ENCODE measurements around the gene DGKA. TPM values are rescaled to one million over a fixed set of nuclear protein-coding genes. Genes with fewer than 3 reads are reported as not detected.

The DGKA gene
- polyA plus RNA-seq, 1 experiment = 56.2 TPM

DNA sequence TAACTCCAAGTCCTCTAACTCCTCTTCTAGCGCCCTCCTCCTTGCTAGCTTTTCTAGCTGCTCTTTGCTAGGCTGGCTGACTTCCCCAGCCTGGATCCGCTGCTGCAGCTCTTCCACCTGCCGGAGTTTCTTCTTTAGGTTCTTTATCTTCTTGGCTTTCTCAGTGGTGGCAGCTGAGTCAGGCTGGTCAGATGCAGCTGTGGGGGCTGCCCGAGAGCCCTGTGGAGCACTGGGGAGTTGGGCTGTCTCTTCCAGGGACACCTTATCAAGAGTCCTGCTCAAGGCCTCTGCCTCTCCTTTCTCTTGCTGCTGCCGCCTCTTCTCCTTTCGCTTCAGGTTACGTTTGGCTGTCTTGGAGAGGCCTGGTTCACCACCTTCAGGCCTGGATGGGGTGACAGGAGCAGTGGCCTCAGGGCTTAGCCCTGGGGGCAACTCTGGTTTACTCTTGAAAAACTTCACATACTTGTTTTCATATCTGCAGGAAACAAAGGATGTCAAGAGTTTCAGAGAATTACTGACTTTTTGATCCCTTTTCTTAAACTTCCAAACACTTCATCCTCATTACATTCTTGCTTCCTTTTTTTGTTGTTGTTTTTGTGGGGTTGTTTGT lies 29.0 kb upstream of the DGKA start:
- POLR2A ChIA-PET = no interaction called here
- no peak for DNase-seq (ENCODE audit: low read depth)
- H3K36me3 ChIP-seq (ENCODE audit: control insufficient read depth, insufficient read depth, low read length) = peaks cover 8% of the 10 kb centered on the region
- TF ChIP-seq, protein P1, sequence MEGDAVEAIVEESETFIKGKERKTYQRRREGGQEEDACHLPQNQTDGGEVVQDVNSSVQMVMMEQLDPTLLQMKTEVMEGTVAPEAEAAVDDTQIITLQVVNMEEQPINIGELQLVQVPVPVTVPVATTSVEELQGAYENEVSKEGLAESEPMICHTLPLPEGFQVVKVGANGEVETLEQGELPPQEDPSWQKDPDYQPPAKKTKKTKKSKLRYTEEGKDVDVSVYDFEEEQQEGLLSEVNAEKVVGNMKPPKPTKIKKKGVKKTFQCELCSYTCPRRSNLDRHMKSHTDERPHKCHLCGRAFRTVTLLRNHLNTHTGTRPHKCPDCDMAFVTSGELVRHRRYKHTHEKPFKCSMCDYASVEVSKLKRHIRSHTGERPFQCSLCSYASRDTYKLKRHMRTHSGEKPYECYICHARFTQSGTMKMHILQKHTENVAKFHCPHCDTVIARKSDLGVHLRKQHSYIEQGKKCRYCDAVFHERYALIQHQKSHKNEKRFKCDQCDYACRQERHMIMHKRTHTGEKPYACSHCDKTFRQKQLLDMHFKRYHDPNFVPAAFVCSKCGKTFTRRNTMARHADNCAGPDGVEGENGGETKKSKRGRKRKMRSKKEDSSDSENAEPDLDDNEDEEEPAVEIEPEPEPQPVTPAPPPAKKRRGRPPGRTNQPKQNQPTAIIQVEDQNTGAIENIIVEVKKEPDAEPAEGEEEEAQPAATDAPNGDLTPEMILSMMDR (IDR thresholded peaks at IDR 0.05; ENCODE audit: insufficient read depth, low read depth, low read length) = no peak
- CTCF ChIA-PET = interaction anchor here (1.4 kb wide), 1 partner anchor 24 kb away, joined by 4 read pairs; no protein-coding TSS in a partner anchor
- H3K27me3 ChIP-seq (ENCODE audit: control insufficient read depth, insufficient read depth, low read length) = no peaks in the 10 kb centered on the region
- no peak overlapping the region for H3K4me3 ChIP-seq (ENCODE audit: low read depth, low read length)

DNA sequence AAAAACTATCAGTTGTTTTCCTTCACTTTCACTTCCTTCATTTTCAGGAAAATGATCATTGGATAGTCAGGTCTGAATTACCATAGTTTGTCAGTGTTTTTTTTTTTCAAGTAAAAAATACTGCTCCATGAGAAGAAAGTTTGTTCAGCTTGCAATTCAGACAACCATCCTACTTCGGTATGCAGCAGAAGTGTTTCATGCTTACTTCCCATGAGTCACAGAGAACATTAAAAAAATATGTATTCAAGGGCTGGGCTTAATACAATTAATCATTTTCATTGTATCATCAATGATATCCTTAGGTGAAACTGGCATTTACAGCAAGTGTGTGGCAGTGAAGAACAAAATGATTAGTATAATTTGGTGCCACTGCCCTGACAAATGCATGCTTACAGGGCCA lies 24.9 kb upstream of the DGKA start:
- ChIA-PET POLR2A (no interaction called here), CTCF (no interaction called here)
- H3K27me3 ChIP-seq (ENCODE audit: control insufficient read depth, insufficient read depth, low read length) = no peaks in the 10 kb centered on the region
- TF ChIP-seq, protein P1 (IDR thresholded peaks at IDR 0.05; ENCODE audit: insufficient read depth, low read depth, low read length) = no peak
- peaks cover 7% of the 10 kb centered on the region for H3K36me3 ChIP-seq (ENCODE audit: control insufficient read depth, insufficient read depth, low read length)
- H3K4me3 ChIP-seq (ENCODE audit: low read depth, low read length) = no peak overlapping the region
- DNase-seq (ENCODE audit: low read depth) = no peak

DNA sequence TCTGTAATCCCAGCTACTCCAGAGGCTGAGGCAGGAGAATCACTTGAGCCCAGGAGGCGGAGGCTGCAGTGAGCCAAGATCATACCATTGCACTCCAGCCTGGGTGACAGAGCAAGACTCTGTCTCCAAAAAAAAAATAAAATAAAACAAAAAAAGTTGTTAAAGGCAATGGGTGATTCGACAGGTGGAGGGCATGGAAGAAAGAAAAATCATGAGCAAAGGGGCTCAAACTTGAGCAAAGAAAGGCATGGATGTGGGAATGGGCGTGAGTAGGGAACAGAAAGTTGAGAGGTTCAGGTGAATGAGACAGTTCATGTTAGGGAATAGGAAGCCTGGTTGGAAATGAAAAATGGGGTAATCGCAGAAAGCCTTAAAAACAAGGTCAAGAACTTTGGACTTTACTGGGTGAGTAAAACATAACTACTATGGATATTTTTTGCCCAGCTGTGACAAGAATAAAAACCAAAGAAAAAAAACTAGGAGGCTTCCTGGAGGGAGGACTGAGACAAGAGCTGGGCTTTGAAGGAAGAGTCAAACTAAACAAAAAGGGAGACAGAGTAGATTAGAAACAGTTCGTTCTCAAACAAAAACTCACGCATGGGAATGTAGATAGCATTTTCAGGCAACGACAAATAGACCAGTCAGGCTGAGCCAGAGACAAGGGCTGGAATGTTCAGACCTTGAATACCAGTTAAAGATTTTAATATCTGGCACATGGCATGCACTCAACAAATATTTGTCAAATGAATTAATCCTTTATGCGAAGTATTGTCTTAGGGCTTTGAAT lies 22.0 kb upstream of the DGKA start:
- TF ChIP-seq, protein P1 (IDR thresholded peaks at IDR 0.05; ENCODE audit: insufficient read depth, low read depth, low read length) = no peak
- H3K4me3 ChIP-seq (ENCODE audit: low read depth, low read length) = no peak overlapping the region
- ChIA-PET CTCF (interaction anchor here (2.2 kb wide), 1 partner anchor 17 kb away, joined by 6 read pairs; no protein-coding TSS in a partner anchor), POLR2A (no interaction called here)
- peaks cover 2% of the 10 kb centered on the region for H3K36me3 ChIP-seq (ENCODE audit: control insufficient read depth, insufficient read depth, low read length)
- no peak for DNase-seq (ENCODE audit: low read depth)
- no peaks in the 10 kb centered on the region for H3K27me3 ChIP-seq (ENCODE audit: control insufficient read depth, insufficient read depth, low read length)

DNA sequence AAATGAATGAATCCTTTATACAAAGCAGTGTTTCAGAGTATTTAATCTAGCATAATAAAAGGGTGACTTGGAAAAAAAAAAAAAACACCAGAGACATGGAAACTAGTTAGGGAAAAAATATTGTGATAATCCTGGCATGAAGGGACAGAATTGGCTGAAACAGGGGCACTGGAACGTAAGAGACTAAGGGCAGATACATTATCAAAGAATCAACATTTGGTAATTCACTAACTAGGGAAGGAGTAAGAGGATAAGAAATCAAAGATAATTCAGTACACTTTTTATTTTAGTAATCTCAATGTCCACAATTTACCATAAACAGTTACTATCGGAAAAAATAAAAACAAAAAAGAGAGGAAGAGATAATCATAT lies 21.5 kb upstream of the DGKA start:
- CTCF ChIA-PET = interaction anchor here (2.2 kb wide), 1 partner anchor 17 kb away, joined by 6 read pairs; no protein-coding TSS in a partner anchor
- TF ChIP-seq, protein P1 (IDR thresholded peaks at IDR 0.05; ENCODE audit: insufficient read depth, low read depth, low read length) = no peak
- POLR2A ChIA-PET = no interaction called here

DNA sequence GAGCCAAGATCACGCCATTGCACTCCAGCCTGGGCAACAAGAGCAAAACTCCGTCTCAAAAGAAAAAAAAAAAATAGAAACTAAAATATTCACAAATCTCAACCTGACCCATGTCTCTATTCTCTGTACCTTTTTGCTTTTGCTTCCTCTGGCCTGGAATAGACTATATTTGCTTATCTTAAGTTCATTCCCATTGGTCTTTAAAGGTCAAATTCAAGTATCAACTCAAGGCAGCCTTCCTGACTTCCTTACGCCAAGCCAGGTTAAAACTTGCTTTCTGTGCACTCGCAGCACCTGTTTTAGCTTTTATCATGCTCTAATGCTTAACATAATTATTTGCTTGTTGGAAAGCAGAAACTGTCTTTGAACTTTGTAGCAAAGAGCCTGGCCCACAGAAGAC lies 18.1 kb upstream of the DGKA start:
- H3K27me3 ChIP-seq (ENCODE audit: control insufficient read depth, insufficient read depth, low read length) = no peaks in the 10 kb centered on the region
- no peak overlapping the region for H3K4me3 ChIP-seq (ENCODE audit: low read depth, low read length)
- no peak for DNase-seq (ENCODE audit: low read depth)
- ChIA-PET CTCF (interaction anchor here (1.4 to 2.6 kb wide), 2 partner anchors 12 to 14 kb away, joined by 4 to 11 read pairs; partner anchors contain the start of gene PYM1), POLR2A (no interaction called here)
- peaks cover 2% of the 10 kb centered on the region for H3K36me3 ChIP-seq (ENCODE audit: control insufficient read depth, insufficient read depth, low read length)
- TF ChIP-seq, protein P1 (IDR thresholded peaks at IDR 0.05; ENCODE audit: insufficient read depth, low read depth, low read length) = no peak

More for the DNA sequence above, 21.5 kb upstream of the DGKA start:
- H3K4me3 ChIP-seq (ENCODE audit: low read depth, low read length) = no peak overlapping the region
- no peak for DNase-seq (ENCODE audit: low read depth)
- H3K36me3 ChIP-seq (ENCODE audit: control insufficient read depth, insufficient read depth, low read length) = peaks cover 2% of the 10 kb centered on the region
- H3K27me3 ChIP-seq (ENCODE audit: control insufficient read depth, insufficient read depth, low read length) = no peaks in the 10 kb centered on the region

Measured in BJ (cell line).